Lung (tissue), 12 donors: Measurements from ENCODE around the gene NELFE. TPM values are rescaled to one million over a fixed set of nuclear protein-coding genes. Genes with fewer than 3 reads are reported as not detected.

Source experiments
- ATAC-seq: fragments of 200-7000 bp; cut with Tn5 transposase; one replicate; pipeline ENCODE4 v1.9.1; 2020; ENCODE audit warnings: moderate number of reproducible peaks; ENCODE audit not compliant: insufficient read depth, low FRiP score
- DNase-seq, 3 donors: peaks; one replicate each; pipeline ENCODE4 v3.0.0-alpha.2; 2013 to 2017
- H3K27ac ChIP-seq, 2 donors: one replicate each; pipeline ENCODE4 v1.5.1; 2013; ENCODE audit warnings: mild to moderate bottlenecking in 2 of 2, moderate library complexity in 2 of 2, control low read depth in 1 of 2, inconsistent platforms in 1 of 2, low read depth in 1 of 2, low read length in 1 of 2
- H3K27me3 ChIP-seq, 3 donors: one replicate each; pipeline ENCODE4 v1.5.1; 2013; ENCODE audit warnings: low read length in 2 of 3; ENCODE audit not compliant: control insufficient read depth in 3 of 3, insufficient read depth in 3 of 3
- H3K36me3 ChIP-seq, 4 donors: one replicate each; pipeline ENCODE4 v1.5.1; 2013; ENCODE audit warnings: low read length in 4 of 4, mild to moderate bottlenecking in 1 of 4, moderate library complexity in 1 of 4; ENCODE audit not compliant: control insufficient read depth in 4 of 4, insufficient read depth in 4 of 4
- H3K4me1 ChIP-seq, 5 donors: one replicate each; pipeline ENCODE4 v1.5.1; 2013; ENCODE audit warnings: low read length in 5 of 5, mild to moderate bottlenecking in 2 of 5, moderate library complexity in 1 of 5; ENCODE audit not compliant: control insufficient read depth in 5 of 5, insufficient read depth in 5 of 5
- H3K4me3 ChIP-seq: one replicate; pipeline ENCODE4 v1.5.1; 2013; ENCODE audit warnings: mild to moderate bottlenecking, control low read depth, moderate library complexity
- H3K9ac ChIP-seq, 2 donors: one replicate each; pipeline ENCODE4 v1.5.1; 2013; ENCODE audit warnings: low read length in 2 of 2, control low read depth in 1 of 2; ENCODE audit not compliant: insufficient read depth in 1 of 2
- H3K9me3 ChIP-seq, 4 donors: one replicate each; pipeline ENCODE4 v1.5.1; 2013; ENCODE audit warnings: low read length in 3 of 4, mild to moderate bottlenecking in 1 of 4, moderate library complexity in 1 of 4; ENCODE audit not compliant: control insufficient read depth in 4 of 4, insufficient read depth in 3 of 4
- WGBS, 2 donors: extraction: QIAGEN DNeasy Blood & Tissue Kit; methylation state at CpG; one replicate each; pipeline ENCODE4 v1.1.7; 2013; 5-methylcytosine and 5-hydroxymethylcytosine counted together
- polyA plus RNA-seq, 2 donors: library from polyadenylated mRNA; stranded (reverse); fragments of 200-250 nt; gene quantifications; one replicate each; pipeline ENCODE4 v1.2.1, GENCODE V29; 2013
- total RNA-seq, 2 donors: library from RNA; depleted of rRNA in 1 of 2; stranded (reverse); fragments of >200 nt in 1 of 2; gene quantifications; one replicate each; pipeline ENCODE4 v1.2.1, GENCODE V29; 2014 to 2021
- TF ChIP-seq, protein P1 (sequence below): IDR thresholded peaks from 2 replicates; pipeline ENCODE4 v1.5.1; 2012; ENCODE audit warnings: mild to moderate bottlenecking; ENCODE audit errors: control extremely low read depth, extremely low read depth
- donor health status: control.
- donor health status: control.
- donor health status: Bipolar disorder and iron deficiency.
- donor health status: healthy.
- donor health status: DM: yes; HTN: yes; CAD: no.

The NELFE gene
- total and polyA plus RNA-seq, 4 donors = 53.1 to 69.0 (median 58.7) TPM

DNA sequence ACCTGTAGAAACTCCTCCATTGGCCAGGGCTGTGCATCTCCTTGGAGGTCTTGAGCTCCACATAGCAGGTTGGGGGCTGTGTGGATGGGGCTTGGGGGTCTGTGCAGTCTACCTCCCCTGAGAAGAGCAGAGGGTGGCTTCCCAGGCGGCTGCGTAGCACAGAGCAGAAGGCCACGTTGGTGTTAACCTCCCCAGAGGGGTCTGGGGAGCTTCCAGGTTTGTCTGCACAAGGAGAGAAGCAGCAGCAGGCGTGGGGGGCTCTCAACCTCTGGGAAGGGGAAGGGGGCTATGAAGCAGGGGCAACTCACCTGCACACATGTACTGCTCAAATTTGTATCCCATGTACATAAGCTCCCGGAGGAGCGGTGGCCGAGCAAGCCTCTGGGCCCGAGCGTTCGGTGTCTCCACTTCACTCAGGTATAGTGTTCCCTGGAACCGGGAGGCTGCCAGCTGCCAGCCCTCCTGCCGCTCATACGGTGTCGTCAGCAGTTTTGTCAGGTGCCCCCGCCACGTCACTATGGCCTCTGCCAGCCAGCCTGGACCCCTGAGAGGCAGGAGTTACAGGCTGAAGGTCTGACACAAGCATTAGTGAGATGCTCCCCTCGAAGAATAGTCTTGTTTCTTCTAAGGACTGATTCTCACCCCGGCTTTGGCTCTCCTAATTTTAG, 12.0 kb upstream of the NELFE start:
- 80 to 89% methylated on average over 18 of the region's 18 CpGs for WGBS, 2 donors
- no peak overlapping the region for H3K4me3 ChIP-seq
- no peak for DNase-seq
- TF ChIP-seq, protein P1, sequence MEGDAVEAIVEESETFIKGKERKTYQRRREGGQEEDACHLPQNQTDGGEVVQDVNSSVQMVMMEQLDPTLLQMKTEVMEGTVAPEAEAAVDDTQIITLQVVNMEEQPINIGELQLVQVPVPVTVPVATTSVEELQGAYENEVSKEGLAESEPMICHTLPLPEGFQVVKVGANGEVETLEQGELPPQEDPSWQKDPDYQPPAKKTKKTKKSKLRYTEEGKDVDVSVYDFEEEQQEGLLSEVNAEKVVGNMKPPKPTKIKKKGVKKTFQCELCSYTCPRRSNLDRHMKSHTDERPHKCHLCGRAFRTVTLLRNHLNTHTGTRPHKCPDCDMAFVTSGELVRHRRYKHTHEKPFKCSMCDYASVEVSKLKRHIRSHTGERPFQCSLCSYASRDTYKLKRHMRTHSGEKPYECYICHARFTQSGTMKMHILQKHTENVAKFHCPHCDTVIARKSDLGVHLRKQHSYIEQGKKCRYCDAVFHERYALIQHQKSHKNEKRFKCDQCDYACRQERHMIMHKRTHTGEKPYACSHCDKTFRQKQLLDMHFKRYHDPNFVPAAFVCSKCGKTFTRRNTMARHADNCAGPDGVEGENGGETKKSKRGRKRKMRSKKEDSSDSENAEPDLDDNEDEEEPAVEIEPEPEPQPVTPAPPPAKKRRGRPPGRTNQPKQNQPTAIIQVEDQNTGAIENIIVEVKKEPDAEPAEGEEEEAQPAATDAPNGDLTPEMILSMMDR = no peak
- H3K4me1 ChIP-seq = peaks cover 5 to 25% (median 8%) of the 10 kb centered on the region in 5 donors
- H3K27ac ChIP-seq = peak overlapping the region; percentile 90 to 93
- peaks cover 6 to 43% (median 22%) of the 10 kb centered on the region in 4 donors for H3K36me3 ChIP-seq
- no peak for ATAC-seq
- peak overlapping the region; percentile 88 to 97 for H3K9ac ChIP-seq
- H3K27me3 ChIP-seq = no peaks in the 10 kb centered on the region
- H3K9me3 ChIP-seq = no peaks in the 10 kb centered on the region

DNA sequence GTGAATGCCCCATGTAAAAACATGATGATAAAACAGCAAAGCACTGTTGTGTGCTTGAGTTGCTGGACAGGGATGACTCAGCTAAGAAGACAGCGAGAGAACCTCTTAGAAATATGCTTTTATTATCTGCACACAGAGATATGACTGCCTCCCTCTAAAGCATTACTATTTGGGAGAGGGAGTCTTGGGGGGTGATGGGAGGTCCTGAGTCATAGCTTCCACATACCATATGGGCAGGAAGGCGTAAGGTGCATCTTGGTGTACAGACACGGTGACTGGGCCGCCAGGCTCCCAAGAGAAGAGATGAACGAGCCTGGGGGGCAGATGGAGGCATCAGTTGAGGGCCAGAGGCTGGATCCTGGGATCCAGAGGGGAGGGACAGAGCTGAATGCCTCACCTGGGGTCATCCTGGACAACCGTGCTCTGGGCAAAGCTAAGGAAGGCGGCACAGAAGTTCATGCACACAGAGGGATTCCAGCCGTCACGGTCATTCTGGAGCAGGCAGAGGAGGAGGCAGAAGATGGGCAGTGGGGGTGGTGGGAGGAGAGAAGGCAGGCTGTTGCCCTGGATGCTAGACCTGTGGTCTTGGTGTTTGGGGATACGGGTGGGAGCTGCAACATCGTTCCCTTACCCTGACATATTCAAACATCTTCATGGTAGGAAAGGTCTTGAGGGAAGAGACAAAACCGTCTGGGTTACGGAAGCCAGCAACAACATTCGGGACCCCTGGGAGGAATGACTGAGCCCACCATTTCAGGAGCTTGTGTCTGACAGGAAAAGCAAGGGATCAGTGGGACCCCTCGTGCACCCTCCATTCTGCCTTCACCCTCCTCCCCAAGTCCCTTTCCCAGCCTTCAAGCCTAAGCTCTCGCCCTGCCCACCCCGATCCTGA, 11.2 kb upstream of the NELFE start:
- WGBS, 2 donors = 81 to 86% methylated on average over 17 of the region's 17 CpGs
- no peaks in the 10 kb centered on the region for H3K9me3 ChIP-seq
- no peak overlapping the region for H3K9ac ChIP-seq
- ATAC-seq = no peak
- H3K27me3 ChIP-seq = no peaks in the 10 kb centered on the region
- peaks cover 7 to 47% (median 24%) of the 10 kb centered on the region in 4 donors for H3K36me3 ChIP-seq
- peaks cover 5 to 25% (median 8%) of the 10 kb centered on the region in 5 donors for H3K4me1 ChIP-seq
- TF ChIP-seq, protein P1 = no peak
- H3K27ac ChIP-seq = peak overlapping the region in 1 of 2 donors; percentile 93
- no peak overlapping the region for H3K4me3 ChIP-seq
- DNase-seq = no peak

DNA sequence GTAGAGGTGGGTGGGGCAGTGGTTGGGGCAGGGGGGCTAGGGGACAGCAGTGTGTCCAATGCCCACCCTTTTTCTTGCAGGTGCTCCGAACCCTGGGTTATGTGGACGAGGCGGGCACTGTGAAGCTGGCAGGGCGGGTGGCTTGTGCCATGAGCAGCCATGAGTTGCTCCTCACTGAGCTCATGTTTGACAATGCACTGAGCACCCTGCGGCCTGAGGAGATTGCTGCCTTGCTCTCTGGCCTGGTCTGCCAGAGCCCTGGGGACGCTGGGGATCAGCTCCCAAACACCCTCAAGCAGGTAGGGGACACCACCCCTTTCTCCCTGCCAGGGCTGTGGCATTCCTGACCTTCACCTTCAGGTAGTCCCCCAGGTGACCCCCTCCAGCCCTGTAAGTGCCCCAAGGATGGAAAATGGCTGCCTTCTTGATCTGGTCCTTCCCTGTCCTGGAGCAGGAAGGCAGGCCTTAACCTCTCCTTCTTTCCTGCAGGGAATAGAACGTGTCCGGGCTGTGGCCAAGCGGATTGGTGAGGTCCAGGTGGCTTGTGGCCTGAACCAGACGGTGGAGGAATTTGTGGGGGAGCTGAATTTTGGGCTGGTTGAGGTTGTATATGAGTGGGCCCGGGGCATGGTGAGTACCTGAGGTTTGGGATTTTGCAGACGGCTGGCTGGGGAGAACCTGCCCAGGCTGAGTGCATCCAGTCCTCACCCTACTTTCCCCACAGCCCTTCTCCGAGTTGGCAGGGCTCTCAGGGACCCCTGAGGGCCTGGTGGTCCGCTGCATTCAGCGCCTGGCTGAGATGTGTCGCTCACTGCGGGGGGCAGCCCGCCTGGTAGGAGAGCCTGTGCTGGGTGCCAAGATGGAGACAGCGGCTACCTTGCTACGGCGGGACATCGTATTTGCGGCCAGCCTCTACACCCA, 10.3 kb upstream of the NELFE start:
- ATAC-seq (no peak), DNase-seq (no peak)
- Histone ChIP-seq H3K9ac (no peak overlapping the region), H3K4me3 (no peak overlapping the region), H3K4me1 (peaks cover 5 to 25% (median 8%) of the 10 kb centered on the region in 5 donors), H3K36me3 (peaks cover 7 to 50% (median 26%) of the 10 kb centered on the region in 4 donors), H3K27me3 (no peaks in the 10 kb centered on the region), H3K27ac (no peak overlapping the region), H3K9me3 (no peaks in the 10 kb centered on the region)
- 88 to 89% methylated on average over 23 of the region's 23 CpGs for WGBS, 2 donors
- TF ChIP-seq, protein P1 = no peak
